GM21723 (cell line): ENCODE measurements around the gene MIX23.
"Not testable (repeated sequence)": the region's sequence is repeated elsewhere in the genome, so short reads cannot be mapped to it uniquely, and the experiment has no call there.

Source experiments
- ATAC-seq: cut with Tn5 transposase; IDR thresholded peaks from one replicate; pipeline ENCODE4 v1.9.1; 2021; ENCODE audit warnings: mild to moderate bottlenecking, moderate library complexity; ENCODE audit not compliant: unreplicated experiment

The MIX23 gene

DNA sequence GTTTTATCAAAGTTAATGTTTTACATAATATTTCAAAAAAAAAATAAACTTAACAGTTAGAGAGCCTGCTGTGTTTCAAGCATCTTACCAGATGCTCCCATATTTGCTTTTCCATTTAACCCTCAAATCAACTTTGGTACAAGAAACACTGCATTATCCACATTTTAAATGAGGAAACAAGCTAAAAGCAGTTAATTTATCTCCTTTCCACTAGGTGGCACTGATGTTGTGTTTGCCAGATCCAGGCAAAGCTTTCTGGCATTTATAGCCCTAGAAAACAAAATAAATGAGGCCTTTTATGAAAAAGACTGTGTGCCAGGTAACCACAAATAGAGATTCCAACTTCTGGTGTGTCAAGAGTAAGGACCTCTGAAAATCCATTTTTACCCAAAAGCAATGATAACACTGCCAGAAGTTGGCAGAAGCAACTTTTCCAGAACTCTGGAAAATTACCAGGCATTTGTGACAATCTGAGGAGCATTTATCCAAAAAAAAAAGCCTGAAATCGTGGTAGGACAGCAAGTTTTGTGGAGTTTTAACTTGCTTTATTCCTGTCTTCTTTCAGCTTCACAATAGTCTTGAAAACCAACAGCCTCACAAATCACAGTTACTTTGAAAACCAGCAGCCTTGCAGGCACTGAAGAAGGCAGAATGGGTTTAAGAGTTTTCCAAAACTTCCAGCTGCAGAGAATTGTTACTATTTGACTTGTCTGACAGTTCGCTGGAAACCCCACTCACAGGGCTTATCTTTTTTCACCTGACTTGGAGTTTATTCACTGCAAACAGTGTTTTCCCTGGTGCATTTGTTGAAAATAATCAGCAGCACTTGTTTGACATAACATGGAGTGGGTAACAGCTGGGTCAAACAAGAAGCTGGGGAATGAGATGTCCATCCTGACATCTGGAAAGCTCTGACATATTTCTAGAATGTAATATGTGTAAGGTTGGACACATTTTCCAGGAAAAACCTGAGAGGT is 10.1 kb upstream of the MIX23 start:
- ATAC-seq, result no peak

DNA sequence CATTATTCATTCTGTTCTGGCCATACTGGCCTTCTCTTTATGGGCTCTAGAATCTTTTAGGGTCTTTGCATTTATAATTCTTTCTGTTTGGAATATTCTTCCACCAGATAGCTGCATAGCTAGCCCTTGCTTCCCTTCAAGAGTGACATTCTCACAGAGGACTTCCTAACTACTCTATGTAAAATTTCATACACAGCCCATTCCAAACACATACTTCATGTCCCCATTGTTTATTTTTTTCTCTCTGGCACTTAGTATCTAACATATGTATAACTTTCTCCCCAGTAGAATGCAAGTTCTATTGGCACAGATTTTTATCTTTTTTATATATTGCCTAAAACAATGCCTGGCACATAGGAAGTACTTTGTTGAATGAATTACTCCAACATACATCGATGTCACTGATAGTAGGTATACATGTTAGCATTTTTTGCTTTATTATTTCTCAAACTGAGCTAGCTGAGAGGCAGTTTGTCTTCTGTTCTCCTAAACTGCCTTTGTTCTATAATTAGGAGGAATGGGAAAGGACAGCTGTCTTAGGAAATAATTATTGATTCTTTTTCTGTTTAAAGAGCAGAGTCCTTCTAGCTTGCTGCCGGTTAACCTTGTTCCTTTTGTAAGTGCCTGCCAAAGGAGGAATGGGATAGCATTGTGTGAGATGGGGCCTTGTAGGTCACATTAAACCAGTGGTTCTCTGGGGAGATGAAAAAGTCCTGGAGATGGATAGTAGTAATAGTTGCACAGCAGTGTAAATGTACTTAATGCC is 8.8 kb upstream of the MIX23 start:
- ATAC-seq, result no peak

DNA sequence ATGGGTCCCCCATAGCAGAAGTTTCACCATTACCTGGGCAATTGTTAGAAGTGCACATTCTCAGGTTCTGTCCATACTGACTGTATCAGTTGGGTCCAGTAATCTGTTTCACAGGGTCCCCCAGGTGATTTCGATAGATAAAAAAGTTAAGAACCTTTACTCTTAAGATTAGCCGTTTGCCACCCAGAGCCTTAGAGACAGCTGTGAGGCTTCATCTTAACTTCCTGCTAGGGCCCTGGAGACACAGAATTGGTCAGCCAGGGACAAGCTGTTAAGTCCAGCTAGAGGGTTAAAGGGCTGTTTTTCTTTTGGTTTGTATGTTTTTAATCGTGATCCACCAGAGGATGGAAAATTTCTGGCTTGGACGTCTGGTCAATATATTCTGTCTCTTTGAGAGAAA is 7.6 kb upstream of the MIX23 start:
- ATAC-seq, result no peak

DNA sequence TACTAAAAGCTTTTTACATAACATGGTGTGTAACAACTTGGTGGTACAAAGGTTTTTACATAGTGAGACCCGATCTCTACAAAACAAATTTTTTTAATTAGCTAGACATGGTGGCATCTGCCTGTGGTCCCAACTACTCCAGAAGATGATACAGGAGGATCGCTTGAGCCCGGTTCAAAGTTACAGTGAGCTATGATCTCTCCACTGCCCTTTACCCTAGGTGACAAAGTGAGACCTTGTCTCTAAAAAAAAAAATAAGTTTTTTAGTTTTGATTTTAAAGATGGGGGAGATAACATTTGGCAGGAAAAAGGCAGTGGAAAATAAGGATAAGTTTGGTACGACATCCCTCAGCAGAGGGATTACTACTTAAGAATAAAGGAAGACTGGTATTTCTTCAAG is 6.9 kb upstream of the MIX23 start:
- ATAC-seq, result no peak

DNA sequence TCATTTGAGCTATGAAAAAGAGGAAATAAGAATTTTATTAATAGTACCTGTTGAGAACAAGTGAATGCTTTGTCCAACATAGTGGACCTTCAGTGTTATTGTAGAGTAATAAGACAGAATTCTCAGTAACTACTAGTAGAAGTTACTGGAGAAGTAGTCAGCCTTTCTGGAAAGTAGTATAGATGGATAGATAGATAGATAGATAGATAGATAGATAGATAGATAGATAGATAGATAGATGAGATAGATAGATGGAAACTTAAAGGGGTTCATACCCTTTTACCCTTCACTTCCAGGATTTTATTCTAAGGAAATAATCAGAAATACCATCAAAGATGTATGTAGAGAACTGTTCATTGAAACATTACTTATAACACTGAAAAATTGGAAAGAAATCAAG is 6.2 kb upstream of the MIX23 start:
- ATAC-seq, result no peak

DNA sequence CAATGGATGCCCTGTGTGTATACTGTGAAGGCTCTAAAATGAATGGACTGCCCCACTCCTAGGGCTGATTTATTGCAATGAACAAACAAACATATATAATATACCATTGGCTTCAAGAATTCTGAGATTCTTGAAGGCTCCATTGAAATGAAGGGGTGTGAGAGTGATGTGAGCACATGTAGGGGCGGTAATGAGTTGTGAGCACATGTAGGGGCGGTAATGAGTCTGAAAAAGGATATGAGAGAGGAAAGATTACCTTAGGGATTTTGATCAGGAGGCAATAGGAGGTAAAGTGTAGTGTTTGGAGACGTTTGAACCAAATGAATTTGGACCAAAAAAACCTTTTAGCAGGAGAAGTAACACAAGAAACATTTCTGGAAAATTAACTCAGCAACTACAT is 4.7 kb upstream of the MIX23 start:
- no peak for ATAC-seq

DNA sequence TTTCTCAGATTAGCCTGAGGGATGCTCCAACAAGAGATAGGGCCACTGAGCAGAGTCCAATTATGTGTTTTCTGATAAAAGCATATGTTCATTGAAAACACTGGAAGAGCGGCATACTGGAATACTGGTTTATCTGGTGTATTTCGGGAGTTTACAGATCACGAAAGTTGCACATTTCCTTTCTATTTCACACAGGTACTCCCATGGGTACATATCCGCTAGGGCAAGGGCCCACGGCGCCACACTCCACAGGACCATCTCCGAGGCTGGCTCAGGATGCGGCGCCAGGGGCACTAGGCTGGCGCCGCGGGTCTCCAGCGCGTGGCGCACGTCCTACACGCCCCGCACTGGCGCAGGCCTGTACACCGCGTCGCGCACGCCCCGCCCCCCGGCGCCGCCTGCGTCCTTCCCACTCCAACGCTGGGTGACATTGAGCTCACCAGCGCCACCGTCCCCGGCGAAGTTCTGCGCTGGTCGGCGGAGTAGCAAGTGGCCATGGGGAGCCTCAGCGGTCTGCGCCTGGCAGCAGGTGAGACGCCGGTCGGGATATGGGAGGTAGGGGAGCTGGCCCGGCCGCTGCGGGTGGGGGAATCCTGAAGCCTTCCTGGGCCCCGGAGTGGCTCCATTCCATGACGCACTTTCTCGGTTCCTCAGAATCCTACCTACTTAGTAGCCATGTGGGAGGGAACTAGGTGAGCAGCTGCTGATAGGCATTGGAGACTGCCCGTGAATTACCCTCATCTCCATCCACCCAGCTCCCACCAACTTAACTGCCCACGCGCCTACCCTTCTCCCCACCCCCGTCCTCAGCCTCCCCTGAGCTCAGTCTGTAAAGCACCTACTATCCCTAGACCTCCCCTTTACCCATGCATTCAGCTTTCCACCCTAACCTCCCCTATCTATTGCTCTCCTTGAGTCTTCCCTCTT is 1.0 kb upstream of the MIX23 start, which contains the start of gene FAM162A:
Gene FAM162A (plus strand): TSS at position 412 of the 927 bp plus-strand sequence. CDS start 84 bp downstream, at position 496.
- peak; percentile 88 for ATAC-seq

DNA sequence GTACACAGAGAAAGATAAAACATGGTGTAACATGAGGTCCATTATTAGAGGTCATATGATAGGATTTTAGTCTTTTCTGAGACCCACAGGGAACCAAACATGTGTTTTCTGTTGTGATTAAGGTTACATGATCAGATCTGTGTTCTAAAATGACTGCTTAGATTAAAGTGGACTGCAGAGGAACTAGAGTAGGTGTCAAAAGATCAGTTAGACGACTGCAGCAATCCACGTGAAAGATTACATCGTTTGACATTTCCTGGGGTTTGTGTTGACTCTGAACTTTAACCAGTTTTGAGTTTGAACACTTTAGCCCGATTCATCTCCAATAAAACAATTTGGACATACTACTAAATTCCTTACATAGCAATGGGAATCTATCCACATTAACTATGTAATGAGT is 5.1 kb downstream of the MIX23 start:
- no peak for ATAC-seq

DNA sequence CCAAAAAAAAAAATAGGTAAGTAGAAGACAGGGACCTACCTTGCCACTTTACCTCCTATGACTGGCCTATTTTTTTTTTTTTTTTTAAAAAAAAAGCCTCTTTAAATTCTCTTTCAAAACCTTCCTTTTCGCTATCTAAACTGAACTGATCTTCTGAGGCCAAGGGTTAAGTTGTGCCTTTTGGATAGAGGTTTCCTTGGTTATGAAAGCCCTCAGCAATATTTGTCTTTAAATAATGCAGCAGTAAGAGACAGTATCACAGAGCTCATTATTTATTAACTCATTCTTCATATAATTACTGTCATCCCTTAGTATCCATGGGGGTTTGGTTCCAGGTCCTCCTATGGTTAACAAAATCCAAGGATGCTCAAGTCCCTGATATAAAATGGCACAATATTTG is 9.0 kb downstream of the MIX23 start:
- ATAC-seq, result no peak

DNA sequence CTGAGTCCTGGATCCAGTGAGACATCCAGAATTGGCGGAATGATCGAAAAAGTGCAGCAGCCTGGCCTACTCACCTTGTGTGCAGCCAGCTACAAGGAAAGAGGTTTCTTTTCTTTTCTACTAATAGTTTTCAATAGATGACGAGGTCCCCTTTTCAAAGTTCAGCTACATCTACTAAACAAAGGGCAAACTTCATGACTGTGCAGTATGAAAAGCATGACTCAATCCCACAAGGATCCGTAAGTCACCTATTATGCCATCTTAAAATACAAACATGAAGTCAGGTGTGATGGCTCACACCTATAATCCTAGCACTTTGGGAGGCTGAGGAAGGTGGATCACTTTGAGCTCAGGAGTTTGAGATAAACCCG is 16.7 kb downstream of the MIX23 start:
- no peak for ATAC-seq

DNA sequence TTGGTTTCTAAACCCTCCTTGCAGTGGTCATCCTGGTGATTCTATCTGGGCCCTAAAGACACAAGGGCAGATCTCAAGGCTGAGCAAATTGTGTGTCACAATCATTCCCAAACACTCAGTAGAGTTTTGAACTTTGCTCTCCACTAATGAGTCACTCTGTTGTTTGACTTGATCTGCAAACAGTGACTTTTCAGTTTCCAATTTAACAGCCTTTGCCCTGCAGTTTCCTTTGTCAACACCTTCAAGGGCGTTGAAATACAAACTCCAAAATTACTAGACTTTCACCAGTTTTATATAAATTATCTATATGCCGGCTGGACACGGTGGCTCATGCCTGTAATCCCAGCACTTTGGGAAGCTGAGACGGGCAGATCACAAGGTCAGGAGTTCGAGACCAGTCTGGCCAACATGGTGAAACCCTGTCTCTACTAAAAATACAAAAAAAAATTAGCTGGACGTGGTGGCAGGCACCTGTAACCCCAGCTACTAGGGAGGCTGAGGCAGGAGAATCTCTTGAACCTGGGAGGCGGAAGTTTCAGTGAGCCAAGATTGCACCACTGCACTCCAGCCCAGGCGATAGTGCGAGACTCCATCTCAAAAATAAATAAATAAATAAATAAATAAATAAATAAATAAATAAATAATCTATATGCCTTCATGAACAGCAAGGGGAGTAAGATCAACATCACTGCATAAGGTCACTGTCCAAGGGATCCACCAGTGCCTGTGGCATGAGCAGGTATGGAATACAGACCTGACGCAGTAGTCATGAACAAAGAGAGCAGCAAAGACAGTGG is 17.3 kb downstream of the MIX23 start:
- not testable (repeated sequence) for ATAC-seq

DNA sequence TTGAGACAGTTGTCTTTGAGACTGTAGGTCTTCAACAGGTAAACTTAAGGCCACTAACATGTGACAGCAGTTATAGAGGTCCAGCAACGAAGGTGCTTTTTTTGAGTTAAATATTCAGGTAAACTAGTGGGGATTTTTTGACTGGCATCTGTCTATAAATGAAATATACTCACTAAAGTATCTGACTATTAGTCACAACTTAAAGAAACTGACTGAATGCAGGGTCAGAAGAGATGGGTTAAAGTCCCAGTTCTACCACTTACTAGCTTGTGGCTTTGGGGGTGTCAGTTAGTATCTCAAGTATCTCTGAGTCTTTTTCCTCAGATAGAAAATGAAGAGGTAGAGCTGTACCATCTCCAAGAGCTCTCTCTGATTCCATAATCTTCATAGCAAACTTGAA is 18.0 kb downstream of the MIX23 start:
- ATAC-seq, result no peak

DNA sequence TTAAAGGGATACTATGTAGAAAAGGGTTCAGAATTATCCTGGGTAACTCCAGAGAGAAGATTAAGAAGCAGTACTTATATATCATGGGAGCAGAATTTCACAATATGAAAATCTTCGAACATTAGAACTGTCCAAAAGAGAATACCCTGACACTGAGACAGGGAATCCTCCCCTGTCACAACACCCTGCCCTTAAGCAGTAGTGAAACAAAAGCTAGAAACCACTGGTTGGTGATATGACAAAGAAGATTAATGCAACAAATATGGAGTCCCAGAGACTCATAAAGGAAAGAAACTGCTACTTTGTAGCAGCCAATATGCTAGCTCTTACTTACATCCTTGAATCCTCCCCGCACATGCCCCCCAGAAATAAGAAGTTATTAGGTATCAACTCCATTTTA is 18.5 kb downstream of the MIX23 start:
- ATAC-seq, result no peak

DNA sequence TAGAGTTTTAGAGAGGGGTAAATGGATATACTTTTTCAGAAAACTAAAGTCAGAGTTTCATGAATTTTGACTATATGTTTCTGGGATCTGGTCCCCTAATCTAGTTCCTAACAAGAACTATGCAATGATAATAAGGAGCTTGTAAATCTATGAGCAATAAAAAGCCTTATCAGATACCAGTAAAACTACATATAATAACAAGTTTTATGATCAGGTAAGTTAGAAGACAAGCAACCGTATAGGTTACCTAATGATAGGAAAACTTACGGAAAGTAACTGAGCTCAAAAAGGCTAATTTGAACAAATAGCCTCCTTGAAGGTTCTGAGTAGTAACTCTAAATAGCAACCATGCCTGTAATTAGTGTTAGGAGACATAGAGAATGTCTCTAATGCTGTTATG is 21.0 kb downstream of the MIX23 start:
- ATAC-seq, result no peak

DNA sequence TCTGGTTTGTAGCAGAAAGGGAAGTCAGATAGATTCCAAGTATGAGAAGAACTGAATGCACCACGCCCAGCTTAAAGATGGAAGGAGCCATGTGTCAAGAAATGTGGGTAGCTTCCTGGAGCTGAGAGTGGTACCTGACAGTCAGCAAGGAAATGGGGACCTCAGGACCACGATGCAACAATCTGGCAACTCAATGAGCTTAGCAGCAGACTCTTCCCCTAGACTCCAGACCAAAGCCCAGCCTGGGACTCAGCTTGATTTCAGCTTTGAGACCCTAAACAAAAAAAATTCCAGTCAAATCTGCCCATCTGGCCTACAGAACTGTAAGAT is 24.4 kb downstream of the MIX23 start:
- ATAC-seq, result no peak

DNA sequence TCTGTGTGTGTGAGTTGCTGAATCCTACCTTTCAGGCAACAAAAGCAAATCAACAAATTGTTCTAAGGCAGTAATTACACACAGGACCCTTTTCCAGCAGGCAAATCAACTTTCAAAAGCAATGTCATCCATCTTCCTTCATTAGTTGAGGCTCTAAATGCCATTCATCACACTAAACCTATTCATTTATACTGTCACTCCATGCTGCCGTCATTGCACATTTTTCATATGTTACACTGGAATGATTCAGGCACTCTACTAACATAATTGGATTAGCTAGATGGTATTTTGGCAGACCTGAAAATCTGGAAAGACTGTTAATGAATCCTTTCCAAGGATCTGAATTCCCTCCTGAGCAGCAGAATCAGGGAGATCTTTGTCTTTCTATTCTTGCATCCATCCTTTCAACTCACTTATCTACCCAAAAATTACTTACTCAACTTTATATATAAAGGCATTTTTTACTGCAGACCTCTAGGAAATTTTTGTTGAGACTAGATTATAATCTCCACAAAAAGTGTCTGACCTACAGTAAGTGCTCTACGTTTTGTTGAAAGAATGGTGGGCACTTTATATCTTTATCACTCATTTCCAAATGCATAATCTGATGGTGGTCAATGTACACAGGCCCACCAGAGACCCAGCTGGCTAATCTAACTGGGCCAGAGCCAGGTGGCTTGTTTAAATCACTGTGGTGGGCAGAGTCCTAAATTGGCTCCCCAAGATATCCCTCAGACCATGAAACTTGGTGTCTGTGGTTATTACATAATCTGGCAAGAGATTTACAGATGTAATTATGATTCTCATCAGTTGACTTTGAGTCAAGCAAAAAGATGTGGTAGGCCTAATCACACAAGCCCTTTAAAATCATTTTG is 25.0 kb downstream of the MIX23 start:
- ATAC-seq, result no peak

DNA sequence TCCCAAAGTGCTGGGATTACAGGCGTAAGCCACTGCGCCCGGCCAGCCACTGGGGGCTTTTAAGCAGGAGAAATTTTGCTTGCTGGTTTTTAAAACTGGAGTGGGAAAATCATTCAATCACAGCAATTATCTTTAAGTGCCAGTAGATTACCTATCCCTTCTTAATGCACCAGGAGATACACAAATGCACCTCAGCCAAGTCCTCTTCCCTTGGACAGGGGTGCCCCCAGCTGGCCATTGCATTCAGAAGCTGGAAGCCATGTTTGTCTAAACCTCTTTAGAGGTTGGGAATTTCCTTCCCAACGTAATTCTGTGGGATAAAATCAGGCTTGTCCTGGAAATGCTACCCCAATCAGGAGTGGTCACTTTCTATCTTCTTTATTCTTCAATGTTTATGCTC is 26.6 kb downstream of the MIX23 start:
- no peak for ATAC-seq

DNA sequence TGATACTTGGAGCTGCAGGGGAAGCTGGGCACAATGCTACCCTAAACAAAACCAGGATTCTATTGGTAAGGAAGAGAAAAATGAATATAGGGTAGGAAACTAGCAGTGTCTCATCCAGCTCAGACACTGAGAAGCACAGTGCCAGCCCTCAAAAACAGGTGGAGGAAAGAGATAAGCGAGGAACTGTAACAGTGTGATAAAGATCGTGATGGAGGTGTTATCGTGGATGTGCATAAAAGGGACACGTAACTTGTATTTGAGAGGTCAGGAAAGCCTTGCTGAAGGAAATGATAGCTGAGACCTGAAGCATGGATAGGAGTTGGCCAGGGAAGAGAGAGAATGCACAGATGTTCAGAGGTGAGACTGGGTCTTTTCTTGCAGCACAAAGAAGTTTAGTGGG is 27.4 kb downstream of the MIX23 start:
- no peak for ATAC-seq

DNA sequence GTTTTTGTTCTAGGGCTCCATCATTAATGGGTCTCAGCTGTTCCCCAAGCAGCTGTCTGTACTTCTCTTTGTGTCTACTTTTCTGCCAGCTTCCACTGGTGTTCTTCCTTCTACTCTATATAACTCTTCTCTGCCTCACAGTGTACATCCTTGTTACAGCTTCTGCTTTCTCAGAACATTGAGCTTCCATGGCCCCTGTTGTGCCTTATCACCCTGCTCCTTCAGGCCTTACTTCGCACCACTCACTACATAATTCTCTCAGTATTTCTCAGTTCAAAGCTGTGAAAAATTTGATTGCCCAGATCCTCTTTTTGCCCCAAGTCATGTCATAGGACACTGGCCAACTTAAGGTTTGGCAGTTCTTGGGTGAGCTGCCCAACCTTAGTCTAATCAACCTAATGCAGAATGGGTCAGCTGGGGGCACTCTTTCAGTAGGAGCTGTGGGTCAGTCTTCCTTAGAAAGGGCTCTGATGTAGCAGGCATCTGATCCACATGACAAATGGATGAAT is 29.1 kb downstream of the MIX23 start:
- no peak for ATAC-seq
